IPS-18a (cell line): ENCODE measurements around the gene FEM1C.
"Not testable (repeated sequence)": the region's sequence is repeated elsewhere in the genome, so short reads cannot be mapped to it uniquely, and the experiment has no call there.

Experiments used
- H3K27ac ChIP-seq: one replicate; pipeline ENCODE4 v1.5.1; 2013; ENCODE audit warnings: low read length
- H3K27me3 ChIP-seq: one replicate; pipeline ENCODE4 v1.6.1; 2013; ENCODE audit warnings: mild to moderate bottlenecking, low read length; ENCODE audit not compliant: control insufficient read depth, insufficient read depth
- H3K36me3 ChIP-seq: one replicate; pipeline ENCODE4 v1.6.1; 2013; ENCODE audit warnings: low read depth, low read length; ENCODE audit not compliant: control insufficient read depth
- H3K4me1 ChIP-seq: one replicate; pipeline ENCODE4 v1.6.1; 2013; ENCODE audit warnings: low read depth, low read length; ENCODE audit not compliant: control insufficient read depth
- H3K4me3 ChIP-seq: one replicate; pipeline ENCODE4 v1.5.1; 2013; ENCODE audit warnings: low read length
- H3K9ac ChIP-seq: one replicate; pipeline ENCODE4 v1.6.1; 2013; ENCODE audit warnings: mild to moderate bottlenecking, low read length, moderate library complexity
- H3K9me3 ChIP-seq: one replicate; pipeline ENCODE4 v1.6.1; 2013; ENCODE audit warnings: low read depth, low read length; ENCODE audit not compliant: control insufficient read depth

FEM1C gene

GRCh38 chr5:115487756-115488155, 56.8 kb downstream of the FEM1C start:
- no peaks in the 10 kb centered on the region for H3K36me3 ChIP-seq
- no peak overlapping the region for H3K27ac ChIP-seq
- H3K4me3 ChIP-seq = no peak overlapping the region
- no peaks in the 10 kb centered on the region for H3K9me3 ChIP-seq
- no peaks in the 10 kb centered on the region for H3K4me1 ChIP-seq
- H3K9ac ChIP-seq = no peak overlapping the region
- H3K27me3 ChIP-seq = no peaks in the 10 kb centered on the region

- H3K27ac ChIP-seq = no peak overlapping the region
- no peak overlapping the region for H3K4me3 ChIP-seq
- H3K4me1 ChIP-seq = no peaks in the 10 kb centered on the region
These were observed 57.4 kb downstream of the FEM1C start for GRCh38 chr5:115487168-115487567.

GRCh38 chr5:115486728-115487127, 57.8 kb downstream of the FEM1C start:
- no peaks in the 10 kb centered on the region for H3K36me3 ChIP-seq

More at GRCh38 chr5:115487168-115487567, 57.4 kb downstream of the FEM1C start:
- Histone ChIP-seq H3K36me3 (no peaks in the 10 kb centered on the region), H3K9ac (no peak overlapping the region), H3K9me3 (no peaks in the 10 kb centered on the region), H3K27me3 (no peaks in the 10 kb centered on the region)

GRCh38 chr5:115484368-115484767, 60.2 kb downstream of the FEM1C start:
- no peaks in the 10 kb centered on the region for H3K9me3 ChIP-seq
- no peaks in the 10 kb centered on the region for H3K27me3 ChIP-seq
- no peaks in the 10 kb centered on the region for H3K36me3 ChIP-seq
- no peak overlapping the region for H3K27ac ChIP-seq
- no peaks in the 10 kb centered on the region for H3K4me1 ChIP-seq
- no peak overlapping the region for H3K9ac ChIP-seq
- H3K4me3 ChIP-seq = no peak overlapping the region

More at GRCh38 chr5:115486728-115487127, 57.8 kb downstream of the FEM1C start:
- Histone ChIP-seq H3K9ac (no peak overlapping the region), H3K4me3 (no peak overlapping the region), H3K4me1 (no peaks in the 10 kb centered on the region), H3K9me3 (no peaks in the 10 kb centered on the region), H3K27me3 (no peaks in the 10 kb centered on the region), H3K27ac (no peak overlapping the region)

- H3K36me3 ChIP-seq = no peaks in the 10 kb centered on the region
- H3K9me3 ChIP-seq = no peaks in the 10 kb centered on the region
- no peak overlapping the region for H3K4me3 ChIP-seq
- no peak overlapping the region for H3K9ac ChIP-seq
- no peaks in the 10 kb centered on the region for H3K4me1 ChIP-seq
- H3K27me3 ChIP-seq = no peaks in the 10 kb centered on the region
- no peak overlapping the region for H3K27ac ChIP-seq
These were observed 63.7 kb downstream of the FEM1C start for GRCh38 chr5:115480900-115481299.

- Histone ChIP-seq H3K4me3 (no peak overlapping the region), H3K27ac (no peak overlapping the region), H3K9ac (no peak overlapping the region), H3K9me3 (no peaks in the 10 kb centered on the region), H3K4me1 (no peaks in the 10 kb centered on the region), H3K36me3 (no peaks in the 10 kb centered on the region), H3K27me3 (no peaks in the 10 kb centered on the region)
These were observed 64.3 kb downstream of the FEM1C start for GRCh38 chr5:115480271-115480670.

- H3K9ac ChIP-seq, H3K4me1 ChIP-seq, H3K4me3 ChIP-seq, H3K36me3 ChIP-seq, H3K27ac ChIP-seq, H3K27me3 ChIP-seq, H3K9me3 ChIP-seq: not testable (repeated sequence)
These were observed 65.3 kb downstream of the FEM1C start for GRCh38 chr5:115479166-115479873.

- H3K9ac ChIP-seq = no peak overlapping the region
- no peaks in the 10 kb centered on the region for H3K36me3 ChIP-seq
- H3K27ac ChIP-seq = no peak overlapping the region
These were observed 66.3 kb downstream of the FEM1C start for GRCh38 chr5:115478281-115478680.

GRCh38 chr5:115477581-115477980, 67.0 kb downstream of the FEM1C start:
- H3K27ac ChIP-seq = no peak overlapping the region
- no peaks in the 10 kb centered on the region for H3K27me3 ChIP-seq
- no peaks in the 10 kb centered on the region for H3K9me3 ChIP-seq
- H3K36me3 ChIP-seq = no peaks in the 10 kb centered on the region
- H3K9ac ChIP-seq = no peak overlapping the region
- H3K4me3 ChIP-seq = no peak overlapping the region
- peaks cover 1% of the 10 kb centered on the region for H3K4me1 ChIP-seq

More at GRCh38 chr5:115478281-115478680, 66.3 kb downstream of the FEM1C start:
- Histone ChIP-seq H3K4me1 (no peaks in the 10 kb centered on the region), H3K9me3 (no peaks in the 10 kb centered on the region), H3K27me3 (no peaks in the 10 kb centered on the region), H3K4me3 (no peak overlapping the region)

GRCh38 chr5:115475788-115476187, 68.8 kb downstream of the FEM1C start:
- Histone ChIP-seq H3K27me3 (no peaks in the 10 kb centered on the region), H3K9me3 (no peaks in the 10 kb centered on the region), H3K4me1 (peaks cover 9% of the 10 kb centered on the region), H3K36me3 (no peaks in the 10 kb centered on the region), H3K9ac (no peak overlapping the region), H3K27ac (no peak overlapping the region), H3K4me3 (no peak overlapping the region)

GRCh38 chr5:115472271-115473025, 72.1 kb downstream of the FEM1C start:
- no peak overlapping the region for H3K9ac ChIP-seq
- H3K9me3 ChIP-seq = no peaks in the 10 kb centered on the region
- peaks cover 9% of the 10 kb centered on the region for H3K4me1 ChIP-seq
- H3K4me3 ChIP-seq = no peak overlapping the region
- H3K27ac ChIP-seq = no peak overlapping the region
- no peaks in the 10 kb centered on the region for H3K36me3 ChIP-seq
- no peaks in the 10 kb centered on the region for H3K27me3 ChIP-seq
